SK-N-MC (cell line): ENCODE results near the gene S100A5.

Experiments used
- EZH2 ChIP-seq: fragments of 200-600 bp; sonication (generic); IDR thresholded peaks from one replicate; pipeline ENCODE4 v1.6.1; 2017; ENCODE audit warnings: antibody characterized with exemption
- POLR2AphosphoS5 ChIP-seq: IDR thresholded peaks from 2 replicates; pipeline ENCODE4 v1.6.1; 2012; ENCODE audit warnings: mild to moderate bottlenecking, low read depth, low read length, borderline replicate concordance

GRCh38 chr1:153515504-153516394 is 25.0 kb downstream of the S100A5 start:
- TF ChIP-seq POLR2AphosphoS5 (no peak), EZH2 (no peak)
